Measurements from ENCODE around the gene RARRES2. TPM values are rescaled to one million over a fixed set of nuclear protein-coding genes. Genes with fewer than 3 reads are reported as not detected.

The RARRES2 gene
- total RNA-seq, 3 donors from 2014 or later (not counting 1 experiment from before 2014, with no cell fraction given): not detected

DNA sequence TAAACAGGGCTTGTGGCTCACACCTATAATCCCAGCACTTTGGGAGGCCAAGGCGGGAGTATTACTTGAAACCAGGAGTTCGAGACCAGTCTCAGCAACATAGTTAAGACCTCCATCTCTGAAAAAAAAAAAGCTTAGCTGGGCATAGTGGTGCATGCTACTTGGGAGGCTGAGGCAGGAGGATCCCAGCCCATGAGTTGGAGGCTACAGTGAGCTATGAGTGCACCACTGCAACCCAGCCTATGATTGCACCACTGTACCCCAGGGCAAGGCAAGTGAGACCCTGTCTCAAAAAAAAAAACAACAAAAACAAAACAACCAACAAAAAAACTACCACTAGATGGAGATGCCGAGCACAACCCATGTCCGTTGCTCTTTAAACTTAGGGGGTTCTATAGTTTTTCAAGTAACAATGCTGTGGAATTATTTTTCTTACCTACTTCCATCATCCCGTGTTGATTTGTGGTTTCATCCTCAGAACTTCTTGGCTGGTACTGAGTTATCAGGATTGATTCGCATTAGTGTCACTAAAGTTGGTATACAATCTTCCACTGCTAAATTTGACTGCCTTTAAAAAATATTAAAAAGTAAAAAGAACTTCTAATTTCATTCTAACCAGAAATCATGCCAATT lies 15.0 kb upstream of the RARRES2 start:
- peaks cover 0 to 5% of the 10 kb centered on the region in 2 donors for H3K27me3 Mint-ChIP-seq (ENCODE audit: low read depth in 2 of 2)
- peaks cover 33% of the 10 kb centered on the region in 2 donors for H3K4me1 Mint-ChIP-seq
- no peak overlapping the region for H3K27ac Mint-ChIP-seq
- peak in 1 of 2 donors; percentile 80 for DNase-seq
- Histone ChIP-seq H3K9me3 (ENCODE audit: control insufficient read depth, insufficient read depth, low read length) (no peaks in the 10 kb centered on the region), H3K36me3 (ENCODE audit: control insufficient read depth, insufficient read depth, low read length) (no peaks in the 10 kb centered on the region), H3K27ac (ENCODE audit: low read length) (no peak overlapping the region), H3K4me3 (ENCODE audit: low read length) (no peak overlapping the region), H3K27me3 (ENCODE audit: control insufficient read depth, insufficient read depth, low read length) (no peaks in the 10 kb centered on the region), H3K4me1 (ENCODE audit: control insufficient read depth, insufficient read depth, low read length) (peaks cover 22% of the 10 kb centered on the region)
- no peak overlapping the region for H3K4me3 Mint-ChIP-seq
- intact Hi-C loops (cut with micrococcal nuclease): loop anchor here (5.0 kb wide), 1 partner anchor 401 kb away; no protein-coding TSS in a partner anchor
- TF ChIP-seq, protein P1, sequence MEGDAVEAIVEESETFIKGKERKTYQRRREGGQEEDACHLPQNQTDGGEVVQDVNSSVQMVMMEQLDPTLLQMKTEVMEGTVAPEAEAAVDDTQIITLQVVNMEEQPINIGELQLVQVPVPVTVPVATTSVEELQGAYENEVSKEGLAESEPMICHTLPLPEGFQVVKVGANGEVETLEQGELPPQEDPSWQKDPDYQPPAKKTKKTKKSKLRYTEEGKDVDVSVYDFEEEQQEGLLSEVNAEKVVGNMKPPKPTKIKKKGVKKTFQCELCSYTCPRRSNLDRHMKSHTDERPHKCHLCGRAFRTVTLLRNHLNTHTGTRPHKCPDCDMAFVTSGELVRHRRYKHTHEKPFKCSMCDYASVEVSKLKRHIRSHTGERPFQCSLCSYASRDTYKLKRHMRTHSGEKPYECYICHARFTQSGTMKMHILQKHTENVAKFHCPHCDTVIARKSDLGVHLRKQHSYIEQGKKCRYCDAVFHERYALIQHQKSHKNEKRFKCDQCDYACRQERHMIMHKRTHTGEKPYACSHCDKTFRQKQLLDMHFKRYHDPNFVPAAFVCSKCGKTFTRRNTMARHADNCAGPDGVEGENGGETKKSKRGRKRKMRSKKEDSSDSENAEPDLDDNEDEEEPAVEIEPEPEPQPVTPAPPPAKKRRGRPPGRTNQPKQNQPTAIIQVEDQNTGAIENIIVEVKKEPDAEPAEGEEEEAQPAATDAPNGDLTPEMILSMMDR (IDR thresholded peaks at IDR 0.05): peak; percentile 82
- peaks cover 0 to 3% of the 10 kb centered on the region in 2 donors for H3K9me3 Mint-ChIP-seq
- WGBS (ENCODE audit: insufficient coverage): 37% methylated on average over 3 of the region's 6 CpGs
- ATAC-seq: peak in 1 of 3 donors; percentile 31
- no peaks in the 10 kb centered on the region for H3K36me3 Mint-ChIP-seq

DNA sequence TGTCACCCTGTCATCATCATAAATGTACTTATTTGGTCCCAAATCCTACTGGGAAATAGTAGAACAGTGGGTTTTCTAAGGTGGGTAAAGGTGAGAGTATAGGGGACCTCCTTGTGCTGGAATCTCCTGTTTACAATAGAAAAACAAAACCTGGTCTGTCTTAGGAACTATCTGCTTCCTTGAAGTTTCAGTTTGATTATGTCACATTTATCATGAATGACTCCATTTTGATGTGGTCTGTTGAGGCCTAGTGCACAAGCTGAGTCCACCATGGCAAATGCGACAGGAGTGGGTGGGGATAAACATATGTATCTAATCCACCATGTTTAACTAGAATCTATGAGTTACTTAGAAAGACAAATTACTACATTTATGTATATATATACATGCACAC lies 14.2 kb upstream of the RARRES2 start:
- Mint-ChIP-seq H3K27me3 (ENCODE audit: low read depth in 2 of 2) (peaks cover 0 to 5% of the 10 kb centered on the region in 2 donors), H3K4me3 (no peak overlapping the region), H3K9me3 (peaks cover 0 to 3% of the 10 kb centered on the region in 2 donors), H3K27ac (no peak overlapping the region), H3K4me1 (peaks cover 33% of the 10 kb centered on the region in 2 donors), H3K36me3 (no peaks in the 10 kb centered on the region)
- Histone ChIP-seq H3K27ac (ENCODE audit: low read length) (no peak overlapping the region), H3K4me3 (ENCODE audit: low read length) (no peak overlapping the region), H3K9me3 (ENCODE audit: control insufficient read depth, insufficient read depth, low read length) (no peaks in the 10 kb centered on the region), H3K36me3 (ENCODE audit: control insufficient read depth, insufficient read depth, low read length) (no peaks in the 10 kb centered on the region), H3K27me3 (ENCODE audit: control insufficient read depth, insufficient read depth, low read length) (no peaks in the 10 kb centered on the region), H3K4me1 (ENCODE audit: control insufficient read depth, insufficient read depth, low read length) (peaks cover 22% of the 10 kb centered on the region)
- TF ChIP-seq, protein P1 (IDR thresholded peaks at IDR 0.05): no peak
- no CpG with 5 or more reads among the region's 1 CpG for WGBS (ENCODE audit: insufficient coverage)
- DNase-seq (no peak), ATAC-seq (no peak)
- intact Hi-C loops (cut with micrococcal nuclease): loop anchor here (5.0 kb wide), 1 partner anchor 402 kb away; no protein-coding TSS in a partner anchor

DNA sequence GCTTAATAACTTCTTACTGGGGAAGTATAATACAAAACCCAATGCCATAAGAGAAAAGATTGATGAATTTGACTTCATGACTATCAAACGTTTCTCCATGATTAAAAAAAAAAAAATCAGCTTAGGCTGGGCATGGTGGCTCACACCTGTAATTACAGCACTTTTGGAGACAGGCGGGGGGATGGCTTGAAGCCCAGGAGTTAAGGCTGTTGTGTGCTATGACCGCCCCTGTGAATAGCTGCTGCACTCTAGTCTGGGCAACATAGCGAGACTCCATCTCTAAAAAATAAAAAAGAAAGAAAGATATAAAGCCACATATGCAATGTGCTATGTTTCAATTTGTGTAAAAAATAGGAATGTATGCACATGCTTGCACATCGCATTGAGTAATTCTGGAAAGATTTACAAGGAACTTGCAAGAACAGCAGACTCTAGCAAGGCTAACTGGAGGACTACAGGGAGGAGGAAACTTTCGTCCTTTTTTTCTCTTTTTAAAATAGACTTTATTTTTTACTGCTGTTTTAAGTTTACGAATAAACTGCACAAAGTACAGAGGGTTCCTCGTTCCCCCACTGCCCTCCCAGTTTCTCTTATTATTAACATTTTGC lies 10.3 kb upstream of the RARRES2 start:
- Histone ChIP-seq H3K27me3 (ENCODE audit: control insufficient read depth, insufficient read depth, low read length) (no peaks in the 10 kb centered on the region), H3K36me3 (ENCODE audit: control insufficient read depth, insufficient read depth, low read length) (no peaks in the 10 kb centered on the region), H3K4me1 (ENCODE audit: control insufficient read depth, insufficient read depth, low read length) (no peaks in the 10 kb centered on the region), H3K9me3 (ENCODE audit: control insufficient read depth, insufficient read depth, low read length) (no peaks in the 10 kb centered on the region), H3K27ac (ENCODE audit: low read length) (no peak overlapping the region), H3K4me3 (ENCODE audit: low read length) (no peak overlapping the region)
- intact Hi-C loops (cut with micrococcal nuclease): no loop called here
- no peaks in the 10 kb centered on the region for H3K4me1 Mint-ChIP-seq
- H3K27me3 Mint-ChIP-seq (ENCODE audit: low read depth in 2 of 2): peaks cover 0 to 6% of the 10 kb centered on the region in 2 donors
- no peaks in the 10 kb centered on the region for H3K9me3 Mint-ChIP-seq
- 85% methylated on average over 7 of the region's 8 CpGs for WGBS (ENCODE audit: insufficient coverage)
- H3K36me3 Mint-ChIP-seq: no peaks in the 10 kb centered on the region
- no peak for DNase-seq
- H3K27ac Mint-ChIP-seq: no peak overlapping the region
- H3K4me3 Mint-ChIP-seq: no peak overlapping the region
- ATAC-seq: no peak
- TF ChIP-seq, protein P1 (IDR thresholded peaks at IDR 0.05): no peak

Measured in natural killer cell (primary cell).